Stimulated activated naive CD4-positive, alpha-beta T cell (primary cell): ENCODE data around the gene MICALL1.
"Not testable (repeated sequence)": the region's sequence is repeated elsewhere in the genome, so short reads cannot be mapped to it uniquely, and the experiment has no call there.

Source experiments
- DNase-seq, 6 experiments: peaks; one replicate each; lab custom pipeline; 2025; lab: John Stamatoyannopoulos, UW

Gene MICALL1

GRCh38 chr22:37959231-37959825, 53.2 kb downstream of the MICALL1 start:
- no peak for DNase-seq

DNA sequence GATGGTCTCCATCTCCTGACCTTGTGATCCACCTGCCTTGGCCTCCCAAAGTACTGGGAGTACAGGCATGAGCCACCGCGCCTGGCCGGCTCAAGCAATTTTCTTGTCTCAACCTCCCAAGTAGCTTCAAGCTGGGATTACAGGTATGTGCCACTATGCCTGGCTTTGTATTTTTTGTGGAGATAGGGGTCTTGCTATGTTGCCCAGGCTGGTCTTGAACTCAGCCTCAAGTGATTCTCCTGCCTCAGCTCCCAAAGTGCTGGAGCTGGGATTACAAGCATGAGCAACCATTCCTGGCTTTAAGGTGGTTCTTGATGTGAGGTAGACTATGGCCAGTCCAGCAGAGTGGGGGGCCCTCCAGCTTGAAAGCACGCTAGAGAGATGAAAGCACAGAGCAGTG, 55.0 kb downstream of the MICALL1 start:
- DNase-seq, result no peak

DNA sequence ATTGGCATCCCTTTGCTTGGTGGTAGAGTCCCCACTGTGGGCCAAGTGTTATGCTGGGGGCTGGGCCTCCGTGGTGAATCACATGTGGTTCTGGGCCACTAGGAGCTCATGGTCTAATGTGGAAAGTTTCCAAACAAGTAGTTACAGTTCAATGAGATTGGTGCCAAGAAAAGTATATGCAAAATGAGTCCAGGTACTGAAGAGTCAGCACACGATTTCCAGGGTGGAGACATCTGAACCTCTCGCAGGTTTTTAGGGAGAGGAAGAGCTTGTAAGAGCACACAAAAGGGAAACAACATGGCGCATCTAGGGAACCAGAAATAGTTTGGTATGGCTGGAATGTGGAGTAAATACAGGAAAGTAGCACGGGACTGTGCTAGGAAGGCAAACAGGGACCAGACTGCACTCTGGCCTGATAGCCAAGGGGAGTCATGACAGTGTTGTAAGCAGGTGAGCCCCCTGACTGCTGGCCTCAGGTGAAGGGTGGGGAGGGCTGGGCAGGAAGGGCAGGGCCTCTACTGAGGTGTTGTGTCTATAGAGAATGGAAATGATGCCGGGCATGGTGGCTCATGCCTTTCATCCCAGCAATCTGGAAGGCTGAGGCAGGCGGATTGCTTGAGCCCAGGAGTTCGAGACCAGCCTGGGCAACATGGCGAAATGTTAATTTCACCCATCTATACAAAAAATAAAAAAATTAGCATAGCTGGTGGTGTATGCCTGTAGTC, 60.0 kb downstream of the MICALL1 start:
- DNase-seq, result no peak

- no peak for DNase-seq
These were observed 61.0 kb downstream of the MICALL1 start for GRCh38 chr22:37967147-37967546.

DNA sequence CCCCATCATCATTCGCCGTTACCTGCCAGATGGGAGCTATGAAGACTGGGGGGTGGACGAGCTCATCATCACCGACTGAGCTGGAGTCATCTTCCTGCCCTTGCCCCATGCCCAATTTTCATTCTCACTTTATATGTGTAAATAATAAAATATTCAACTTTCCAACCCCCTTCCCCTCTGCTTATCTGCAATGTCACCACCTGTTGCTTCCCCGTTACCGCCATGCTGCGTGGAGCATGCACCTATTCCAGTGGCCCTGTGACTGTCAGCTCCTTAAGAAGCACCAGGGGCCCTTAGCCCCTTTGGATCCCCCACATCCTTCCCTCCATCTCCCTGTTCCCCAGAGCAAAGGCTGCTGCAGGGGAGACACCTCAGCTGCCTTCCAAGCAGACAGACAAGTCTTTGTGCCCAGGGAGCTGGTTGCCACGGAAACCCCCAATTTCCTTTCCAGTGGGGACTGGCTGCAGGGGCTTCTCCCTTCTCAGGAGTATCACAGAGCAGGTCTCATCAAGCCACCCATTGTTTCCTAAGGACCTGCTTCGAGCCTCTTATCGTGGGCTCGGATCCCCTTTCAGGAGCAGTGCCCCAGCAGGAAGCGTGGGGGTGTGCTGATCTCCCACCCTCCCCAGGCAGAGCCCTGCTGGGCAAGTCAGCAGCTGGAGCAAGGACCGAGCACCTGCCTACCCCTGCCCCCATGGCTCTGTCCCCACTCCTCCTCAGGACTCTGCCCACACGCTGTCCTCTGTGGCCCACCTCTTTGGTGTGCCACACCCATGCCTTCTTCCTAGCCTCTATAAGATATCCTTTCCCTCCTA, 61.7 kb downstream of the MICALL1 start:
- DNase-seq, result no peak

GRCh38 chr22:37968452-37969251, 62.6 kb downstream of the MICALL1 start:
- no peak for DNase-seq

- no peak for DNase-seq
These were observed 64.8 kb downstream of the MICALL1 start for GRCh38 chr22:37970864-37971263.

GRCh38 chr22:37971475-37972434, 65.7 kb downstream of the MICALL1 start:
- no peak for DNase-seq

DNA sequence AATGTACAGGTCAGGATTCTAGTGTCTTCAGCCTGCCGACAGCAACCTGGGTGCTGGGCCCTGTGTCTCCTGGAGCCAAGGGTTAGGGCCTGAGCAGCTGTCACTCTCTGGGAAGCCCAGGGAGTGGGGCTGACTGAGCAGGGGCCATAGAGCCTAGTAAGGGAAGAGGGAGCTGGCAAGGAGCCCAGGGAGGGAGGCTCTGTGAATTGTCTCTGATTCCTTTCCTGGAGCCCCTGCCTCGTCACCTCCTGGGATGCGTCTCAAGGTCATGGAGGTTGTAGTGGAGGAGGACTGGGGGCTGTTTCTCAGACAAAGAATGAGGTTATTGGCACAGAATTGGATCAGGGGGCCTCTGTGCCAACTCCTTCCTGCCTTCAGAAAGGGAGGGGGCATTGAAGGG, 66.4 kb downstream of the MICALL1 start:
- DNase-seq, result no peak

- no peak for DNase-seq
These were observed 67.4 kb downstream of the MICALL1 start for GRCh38 chr22:37973271-37974170.

DNA sequence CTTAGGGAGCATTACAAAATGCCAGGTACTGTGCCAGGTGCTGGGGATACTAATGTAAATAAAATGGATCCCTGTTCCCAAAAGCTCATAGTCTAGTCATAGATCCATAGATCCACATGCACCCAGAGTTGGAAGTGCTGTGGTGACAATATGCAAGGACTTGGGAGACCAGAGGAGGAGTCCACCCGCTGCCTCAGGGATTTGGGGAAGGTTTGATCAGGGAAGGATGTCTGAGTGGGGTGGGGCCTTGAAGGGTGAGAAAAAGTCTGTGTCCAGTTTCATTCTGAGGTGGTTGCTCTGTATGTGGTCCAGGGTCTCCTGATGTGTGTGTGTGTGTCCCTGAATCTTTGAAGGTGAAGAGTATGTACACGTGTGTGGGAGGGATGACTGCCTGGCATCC, 69.1 kb downstream of the MICALL1 start:
- no peak for DNase-seq

- not testable (repeated sequence) for DNase-seq
These were observed 69.9 kb downstream of the MICALL1 start for GRCh38 chr22:37976022-37976421.

DNA sequence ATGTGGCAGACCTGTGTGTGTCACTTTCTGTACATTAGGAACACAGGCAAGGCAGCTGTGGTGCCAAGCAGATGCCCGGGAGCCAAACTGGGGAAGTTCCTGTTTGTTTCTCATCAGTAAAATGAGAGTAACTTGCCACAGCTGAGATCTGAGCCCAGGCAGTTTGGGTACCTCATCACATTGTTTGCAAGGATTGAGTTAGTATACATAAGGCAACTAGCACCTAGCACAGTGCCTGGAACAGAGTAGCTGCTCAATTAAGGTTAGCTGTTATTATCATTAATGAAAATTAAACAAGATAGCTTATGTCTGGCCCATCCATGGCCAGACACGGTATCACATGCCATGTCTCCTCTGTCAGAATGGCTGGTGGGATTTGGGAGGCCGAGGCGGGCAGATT, 70.5 kb downstream of the MICALL1 start:
- no peak for DNase-seq

DNA sequence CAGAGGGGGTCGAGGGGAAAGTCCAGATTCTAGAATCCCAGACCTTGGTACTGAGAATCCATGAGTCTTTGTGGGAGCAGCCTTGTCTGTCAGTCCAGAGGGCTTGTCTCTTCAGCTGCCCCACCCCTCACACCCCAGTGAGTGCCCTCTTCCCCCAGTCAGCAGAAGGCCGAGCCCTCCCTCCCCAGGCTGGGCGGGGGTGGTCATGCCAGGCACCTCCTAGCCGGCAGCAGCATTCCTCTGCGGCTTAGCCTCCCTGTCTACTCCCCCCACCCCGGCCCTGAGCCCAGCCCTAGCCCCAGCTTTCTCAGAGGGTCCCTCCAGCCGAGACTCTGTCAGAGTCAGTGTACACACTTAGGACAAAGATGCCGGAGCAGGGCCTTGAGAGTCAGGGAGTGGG, 73.7 kb downstream of the MICALL1 start:
- no peak for DNase-seq

DNA sequence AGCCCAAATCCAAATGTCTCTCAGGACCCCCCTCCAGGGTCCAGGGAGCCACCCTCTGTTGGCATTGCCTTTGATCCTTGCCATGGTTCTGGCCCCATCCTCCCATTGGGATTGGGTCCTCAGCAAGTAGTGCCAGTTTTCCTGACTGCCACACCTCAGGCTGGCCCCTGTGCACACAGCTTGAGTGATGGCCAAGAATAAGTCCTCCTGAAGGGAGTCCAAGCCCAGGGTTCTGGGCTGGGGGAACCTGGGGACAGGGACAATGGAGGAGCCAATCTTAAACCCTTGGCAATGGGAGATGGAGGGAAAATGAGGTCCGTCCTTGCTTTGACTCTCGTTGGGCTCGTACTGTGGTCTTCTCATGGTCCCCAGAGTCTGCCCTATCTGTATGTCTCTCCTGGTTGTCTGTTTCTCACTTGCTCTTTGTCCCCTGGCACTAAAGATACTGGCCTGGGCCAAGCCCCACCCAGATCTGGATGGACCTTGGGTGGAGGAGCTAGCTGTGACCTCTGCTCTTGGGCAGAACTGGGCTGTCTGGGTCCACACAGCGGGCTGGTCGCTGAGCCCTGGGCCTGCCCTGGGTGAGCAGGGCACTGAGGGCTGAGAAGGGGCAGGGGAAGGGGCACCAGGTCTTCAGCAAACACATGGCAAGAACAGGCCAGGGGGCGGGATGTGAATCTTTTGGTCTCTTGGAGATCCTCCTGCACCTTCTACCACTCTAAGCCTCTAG, 75.3 kb downstream of the MICALL1 start:
- DNase-seq, result no peak

DNA sequence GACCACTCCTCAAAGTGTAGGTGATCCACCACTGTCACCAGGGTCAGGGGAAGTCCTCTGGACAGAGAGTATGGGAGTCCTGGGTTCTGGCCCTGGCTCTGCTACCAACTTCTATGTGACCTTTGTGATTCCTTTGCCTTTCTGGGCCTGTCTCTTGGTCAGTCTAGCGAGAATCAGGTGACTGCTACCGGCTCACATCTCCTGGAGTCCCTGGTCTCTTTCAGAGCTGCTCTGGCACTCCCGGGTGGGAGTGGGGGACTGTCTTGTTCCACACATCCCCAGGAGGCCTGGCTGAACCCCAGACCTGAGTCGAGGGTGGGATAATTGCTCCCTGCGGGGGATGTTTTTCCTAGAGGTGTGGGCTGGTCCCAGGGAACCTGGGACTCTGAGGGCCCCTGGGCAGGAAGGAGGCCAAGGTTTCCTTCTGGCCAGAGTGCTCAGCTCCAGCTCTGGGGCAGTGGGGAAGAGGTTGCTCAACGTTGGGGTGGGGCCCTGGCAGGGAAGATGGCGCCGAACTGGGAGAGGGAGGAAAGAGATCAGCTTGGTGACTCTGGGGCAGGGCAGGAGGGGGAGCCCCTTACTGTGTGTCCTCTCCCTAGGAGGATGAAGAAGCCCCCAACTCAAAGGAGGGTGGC, 76.2 kb downstream of the MICALL1 start:
- no peak for DNase-seq

GRCh38 chr22:37982938-37983859, 77.1 kb downstream of the MICALL1 start:
- DNase-seq, result no peak
